ENCODE measurements around the gene PTAFR. TPM values are rescaled to one million over a fixed set of nuclear protein-coding genes. Genes with fewer than 3 reads are reported as not detected.

PTAFR gene
- total RNA-seq, 1 experiment from 2014 or later = 1.9 TPM

GRCh38 chr1:28156821-28157220 is 19.7 kb downstream of the PTAFR start:
- Histone ChIP-seq H3K23me2 (ENCODE audit: insufficient read length, low read depth, low read length, poor library complexity, severe bottlenecking) (no peaks in the 10 kb centered on the region), H3K9me3 (ENCODE audit: control insufficient read depth, low read depth, low read length) (no peaks in the 10 kb centered on the region), H3T11ph (ENCODE audit: low read length) (no peak overlapping the region), H3K4me1 (ENCODE audit: insufficient read depth, low read length) (no peaks in the 10 kb centered on the region; the same call in 1 of the 2 replicates), H4K8ac (replicated peaks; ENCODE audit: insufficient read length, low read depth, low read length) (peak overlapping the region; percentile 38), H3K79me1 (ENCODE audit: insufficient read depth, low read depth, low read length, poor library complexity, severe bottlenecking) (no peaks in the 10 kb centered on the region), H2BK120ac (ENCODE audit: low read depth, low read length, poor library complexity, severe bottlenecking) (no peak overlapping the region), H3K56ac (ENCODE audit: insufficient read length, low read depth, low read length) (no peak overlapping the region), H2AK5ac (ENCODE audit: insufficient read length, low read length) (no peak overlapping the region), H3K18ac (ENCODE audit: insufficient read length, low read depth, low read length) (no peak overlapping the region), H2BK20ac (ENCODE audit: low read depth, low read length, poor library complexity, severe bottlenecking) (no peak overlapping the region), H3K4ac (ENCODE audit: low read depth, low read length) (no peak overlapping the region), H2AFZ (ENCODE audit: low read length) (no peak overlapping the region), H3K27me3 (ENCODE audit: insufficient read depth, low read length) (no peaks in the 10 kb centered on the region), H4K5ac (ENCODE audit: insufficient read length, low read depth, low read length) (no peak overlapping the region), H2BK12ac (ENCODE audit: insufficient read length, low read depth, low read length) (no peak overlapping the region), H3K14ac (ENCODE audit: insufficient read depth, low read length) (no peak overlapping the region), H4K91ac (ENCODE audit: insufficient read length, low read depth, low read length) (no peak overlapping the region), H4K20me1 (ENCODE audit: control insufficient read depth, insufficient read depth, insufficient read length) (no peaks in the 10 kb centered on the region), H3K23ac (ENCODE audit: insufficient read length, low read depth, low read length) (no peak overlapping the region), H3K9ac (ENCODE audit: extremely low read depth, insufficient read length, low read length) (no peak overlapping the region), H2BK15ac (ENCODE audit: low read depth, low read length) (no peak overlapping the region), H3K4me2 (ENCODE audit: insufficient read depth, insufficient read length, low read length) (no peak overlapping the region), H2BK5ac (ENCODE audit: insufficient read length, low read length) (no peak overlapping the region), H3K27ac (ENCODE audit: insufficient read length, low read depth, low read length) (no peak overlapping the region), H3K79me2 (ENCODE audit: insufficient read depth, low read length) (no peaks in the 10 kb centered on the region)
- no peaks in the 10 kb centered on the region for H3K36me3 Mint-ChIP-seq (ENCODE audit: insufficient read depth in 1 of 3, low read depth in 3 of 3)
- DNase-seq = no peak
- H3K9me3 Mint-ChIP-seq = no peaks in the 10 kb centered on the region
- no peak for TF ChIP-seq CTCF (conservative IDR thresholded peaks at IDR 0.05)
- H3K4me3 Mint-ChIP-seq = no peak overlapping the region
- peaks cover 0 to 3% of the 10 kb centered on the region in 2 experiments; a peak in 2 of 4 replicates for H3K4me1 Mint-ChIP-seq
- peak overlapping the region in 1 of 3 experiments; percentile 84; a peak in 1 of 7 replicates for H3K27ac Mint-ChIP-seq
- no peaks in the 10 kb centered on the region for H3K27me3 Mint-ChIP-seq (ENCODE audit: low read depth)
- no CpG with 5 or more reads among the region's 4 CpGs for WGBS (ENCODE audit: extremely low coverage, insufficient read length, low lambda C conversion rate)
